NCI-H2196 (cell line): ENCODE data around the gene ABTB2.
"Not testable (repeated sequence)": the region's sequence is repeated elsewhere in the genome, so short reads cannot be mapped to it uniquely, and the experiment has no call there.

Source experiments
- DNase-seq: peaks from one replicate; lab custom pipeline; 2025; ENCODE audit not compliant: unreplicated experiment; lab: John Stamatoyannopoulos, UW

ABTB2 gene

GRCh38 chr11:34192481-34193401 lies 165.1 kb downstream of the ABTB2 start:
- DNase-seq: peak; percentile 59

GRCh38 chr11:34191578-34191977 lies 166.2 kb downstream of the ABTB2 start:
- no peak for DNase-seq

GRCh38 chr11:34190192-34191139 lies 167.3 kb downstream of the ABTB2 start:
- DNase-seq: no peak

- DNase-seq: no peak
Observed at GRCh38 chr11:34189191-34189590, 168.6 kb downstream of the ABTB2 start.

- DNase-seq: no peak
Observed at GRCh38 chr11:34188181-34188580, 169.6 kb downstream of the ABTB2 start.

GRCh38 chr11:34185926-34186841 lies 171.6 kb downstream of the ABTB2 start:
- no peak for DNase-seq

GRCh38 chr11:34184505-34185015 lies 173.2 kb downstream of the ABTB2 start:
- no peak for DNase-seq

GRCh38 chr11:34183848-34184391 lies 173.9 kb downstream of the ABTB2 start:
- DNase-seq: no peak

- no peak for DNase-seq
Observed at GRCh38 chr11:34182921-34183685, 174.7 kb downstream of the ABTB2 start.

- no peak for DNase-seq
Observed at GRCh38 chr11:34182425-34182824, 175.4 kb downstream of the ABTB2 start.

GRCh38 chr11:34181856-34182405 lies 175.9 kb downstream of the ABTB2 start:
- no peak for DNase-seq

- DNase-seq: no peak
Observed at GRCh38 chr11:34181251-34181650, 176.6 kb downstream of the ABTB2 start.

- not testable (repeated sequence) for DNase-seq
Observed at GRCh38 chr11:34180814-34181165, 177.0 kb downstream of the ABTB2 start.

- no peak for DNase-seq
Observed at GRCh38 chr11:34180040-34180813, 177.6 kb downstream of the ABTB2 start.

GRCh38 chr11:34179026-34179675 lies 178.7 kb downstream of the ABTB2 start:
- DNase-seq: no peak

- DNase-seq: no peak
Observed at GRCh38 chr11:34178209-34178821, 179.5 kb downstream of the ABTB2 start.

GRCh38 chr11:34176751-34177209 lies 181.0 kb downstream of the ABTB2 start:
- DNase-seq: peak; percentile 47
